Neural cell (in vitro differentiated cells): ENCODE measurements around the gene UBAC2. TPM values are rescaled to one million over a fixed set of nuclear protein-coding genes. Genes with fewer than 3 reads are reported as not detected.

ENCODE experiments used
- H2AFZ ChIP-seq: fragments of 200-600, 300-800 bp; sonication (generic), shearing (Covaris generic); 2 replicates; pipeline ENCODE4 v1.6.0; 2014; ENCODE audit warnings: low read depth, mild to moderate bottlenecking, antibody characterized with exemption, low read length, moderate library complexity
- H3F3A ChIP-seq: fragments of 200-600 bp; shearing (Covaris generic); 2 replicates; pipeline ENCODE4 v1.6.1; 2016; ENCODE audit warnings: mild to moderate bottlenecking, moderate library complexity, mixed read lengths, antibody characterized with exemption, low read length; ENCODE audit not compliant: insufficient read depth, poor library complexity, severe bottlenecking
- H3K27ac ChIP-seq: fragments of 200-600, 300-800 bp; sonication (generic), shearing (Covaris generic); 2 replicates; pipeline ENCODE4 v1.5.1; 2014; ENCODE audit warnings: mild to moderate bottlenecking, low read length, moderate library complexity
- H3K27me3 ChIP-seq: fragments of 300-800, 200-600 bp; sonication (generic), shearing (Covaris generic); 2 replicates; pipeline ENCODE4 v1.6.0; 2014; ENCODE audit warnings: mild to moderate bottlenecking, low read depth, low read length, moderate library complexity; ENCODE audit not compliant: insufficient read depth
- H3K36me3 ChIP-seq: fragments of 300-800, 200-600 bp; sonication (generic), shearing (Covaris generic); 2 replicates; pipeline ENCODE4 v1.5.1; 2014; ENCODE audit warnings: mild to moderate bottlenecking, antibody characterized with exemption, low read length, moderate library complexity; ENCODE audit not compliant: insufficient read depth
- H3K4me2 ChIP-seq: fragments of 300-800, 200-600 bp; sonication (generic), shearing (Covaris generic); 2 replicates; pipeline ENCODE4 v1.6.0; 2014; ENCODE audit warnings: mild to moderate bottlenecking, low read length
- H3K4me3 ChIP-seq: fragments of 300-800, 200-600 bp; sonication (generic), shearing (Covaris generic); 2 replicates; pipeline ENCODE4 v1.5.1; 2014; ENCODE audit warnings: mild to moderate bottlenecking, low read length, moderate library complexity
- H3K79me2 ChIP-seq: fragments of 200-600 bp; shearing (Covaris generic); replicated peaks from 2 replicates; pipeline ENCODE4 v1.6.0; 2014; ENCODE audit warnings: mild to moderate bottlenecking, low read length, moderate library complexity; ENCODE audit not compliant: insufficient read depth
- H3K9ac ChIP-seq: fragments of 300-800, 200-600 bp; sonication (generic), shearing (Covaris generic); 2 replicates; pipeline ENCODE4 v1.6.1; 2016; ENCODE audit warnings: mild to moderate bottlenecking, low read length, mixed read lengths
- H3K9me2 ChIP-seq: fragments of 200-600 bp; shearing (Covaris generic); 2 replicates; pipeline ENCODE4 v1.6.1; 2016; ENCODE audit warnings: mild to moderate bottlenecking, low read length, mixed read lengths; ENCODE audit not compliant: insufficient read depth
- H3K9me3 ChIP-seq: fragments of 200-600, 300-800 bp; sonication (generic), shearing (Covaris generic); 2 replicates; pipeline ENCODE4 v1.6.1; 2016; ENCODE audit warnings: mild to moderate bottlenecking, mixed run types, low read length, moderate library complexity, mixed read lengths
- H4K20me1 ChIP-seq: fragments of 200-600 bp; shearing (Covaris generic); 2 replicates; pipeline ENCODE4 v1.6.1; 2016; ENCODE audit warnings: mild to moderate bottlenecking, mixed run types; ENCODE audit not compliant: insufficient read depth
- EP300 ChIP-seq: fragments of 450-650 bp; conservative IDR thresholded peaks from 2 replicates; pipeline ENCODE4 v1.6.1; 2014; ENCODE audit warnings: antibody characterized with exemption, mild to moderate bottlenecking, moderate library complexity; ENCODE audit not compliant: poor library complexity, severe bottlenecking
- EZH2 ChIP-seq: fragments of 200-600, 300-800 bp; shearing (Covaris generic), sonication (generic); IDR thresholded peaks from 2 replicates; pipeline ENCODE4 v1.6.1; 2014; ENCODE audit warnings: antibody characterized with exemption, low read length, borderline replicate concordance, mild to moderate bottlenecking; ENCODE audit not compliant: insufficient read depth, poor library complexity, severe bottlenecking
- MXI1 ChIP-seq: fragments of 450-650 bp; conservative IDR thresholded peaks from 2 replicates; pipeline ENCODE4 v1.6.1; 2014; ENCODE audit warnings: antibody characterized with exemption, mild to moderate bottlenecking; ENCODE audit not compliant: poor library complexity, severe bottlenecking
- POLR2AphosphoS5 ChIP-seq: IDR thresholded peaks from 2 replicates; pipeline ENCODE4 v1.6.1; 2012
- RAD21 ChIP-seq: fragments of 450-650 bp; conservative IDR thresholded peaks from 2 replicates; pipeline ENCODE4 v1.6.1; 2014; ENCODE audit warnings: antibody characterized with exemption, mild to moderate bottlenecking, moderate library complexity
- SMC3 ChIP-seq: fragments of 450-650 bp; conservative IDR thresholded peaks from 2 replicates; pipeline ENCODE4 v1.6.1; 2014; ENCODE audit warnings: antibody characterized with exemption, mild to moderate bottlenecking, moderate library complexity; ENCODE audit not compliant: poor library complexity
- TAF1 ChIP-seq: IDR thresholded peaks from 2 replicates; pipeline ENCODE4 v1.6.1; 2012; ENCODE audit warnings: low read depth
- polyA plus RNA-seq: library from polyadenylated mRNA; depleted of rRNA; stranded (reverse); fragments of >200 nt; gene quantifications from 2 replicates; pipeline ENCODE4 v1.2.3, GENCODE V29; 2014
- TF ChIP-seq, protein P1 (sequence below): IDR thresholded peaks from 2 replicates; pipeline ENCODE4 v1.6.1; 2012; ENCODE audit warnings: borderline replicate concordance
- TF ChIP-seq, protein P2 (sequence below): fragments of 450-650 bp; IDR thresholded peaks from 2 replicates; pipeline ENCODE4 v1.5.1; 2014; ENCODE audit warnings: antibody characterized with exemption, mild to moderate bottlenecking, moderate library complexity; ENCODE audit not compliant: poor library complexity, severe bottlenecking

The UBAC2 gene
- polyA plus RNA-seq, 1 donor from 2014 or later: 56.9 TPM

DNA sequence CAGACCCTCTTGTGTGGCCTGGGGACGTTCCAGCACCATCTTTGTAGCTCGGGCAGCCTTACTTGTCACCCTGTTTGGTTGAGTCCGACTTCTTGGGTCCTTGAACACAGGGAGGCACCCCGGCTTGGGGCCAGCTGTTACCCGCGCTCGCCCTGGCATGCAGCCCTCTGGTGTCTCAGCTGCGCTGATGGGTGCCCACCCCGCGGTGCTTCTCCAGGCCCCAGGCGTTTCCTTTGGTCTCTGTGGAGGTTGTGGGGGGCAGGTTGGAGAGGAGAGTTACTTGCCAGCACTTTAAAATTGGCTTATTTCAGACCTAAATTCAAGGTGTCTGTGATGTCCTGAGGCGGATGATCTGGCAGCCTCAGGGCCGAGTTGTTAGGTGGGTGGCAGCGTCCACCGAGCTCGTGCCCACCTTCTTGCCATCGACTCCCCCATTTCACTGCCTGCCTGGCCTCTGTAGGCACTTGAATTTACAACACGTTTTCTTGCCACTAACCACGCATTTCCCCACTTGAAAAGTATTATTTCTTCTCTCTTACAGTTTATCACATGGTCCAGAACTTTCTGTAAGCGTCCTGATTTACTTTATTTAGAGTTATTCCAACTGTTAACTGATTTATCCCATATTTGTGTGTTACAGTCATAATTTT lies 16.9 kb downstream of the UBAC2 start:
- Histone ChIP-seq H2AFZ (no peak overlapping the region), H3K9me3 (peaks cover 1% of the 10 kb centered on the region), H3F3A (no peaks in the 10 kb centered on the region), H3K4me2 (no peak overlapping the region), H3K4me3 (no peak overlapping the region), H3K79me2 (peaks cover 34% of the 10 kb centered on the region), H3K9me2 (no peaks in the 10 kb centered on the region), H3K36me3 (no peaks in the 10 kb centered on the region), H3K27me3 (no peaks in the 10 kb centered on the region), H3K9ac (no peak overlapping the region), H3K27ac (no peak overlapping the region), H4K20me1 (no peaks in the 10 kb centered on the region)
- TF ChIP-seq POLR2AphosphoS5: no peak
- TF ChIP-seq TAF1: no peak
- TF ChIP-seq EZH2: no peak
- TF ChIP-seq, protein P1, sequence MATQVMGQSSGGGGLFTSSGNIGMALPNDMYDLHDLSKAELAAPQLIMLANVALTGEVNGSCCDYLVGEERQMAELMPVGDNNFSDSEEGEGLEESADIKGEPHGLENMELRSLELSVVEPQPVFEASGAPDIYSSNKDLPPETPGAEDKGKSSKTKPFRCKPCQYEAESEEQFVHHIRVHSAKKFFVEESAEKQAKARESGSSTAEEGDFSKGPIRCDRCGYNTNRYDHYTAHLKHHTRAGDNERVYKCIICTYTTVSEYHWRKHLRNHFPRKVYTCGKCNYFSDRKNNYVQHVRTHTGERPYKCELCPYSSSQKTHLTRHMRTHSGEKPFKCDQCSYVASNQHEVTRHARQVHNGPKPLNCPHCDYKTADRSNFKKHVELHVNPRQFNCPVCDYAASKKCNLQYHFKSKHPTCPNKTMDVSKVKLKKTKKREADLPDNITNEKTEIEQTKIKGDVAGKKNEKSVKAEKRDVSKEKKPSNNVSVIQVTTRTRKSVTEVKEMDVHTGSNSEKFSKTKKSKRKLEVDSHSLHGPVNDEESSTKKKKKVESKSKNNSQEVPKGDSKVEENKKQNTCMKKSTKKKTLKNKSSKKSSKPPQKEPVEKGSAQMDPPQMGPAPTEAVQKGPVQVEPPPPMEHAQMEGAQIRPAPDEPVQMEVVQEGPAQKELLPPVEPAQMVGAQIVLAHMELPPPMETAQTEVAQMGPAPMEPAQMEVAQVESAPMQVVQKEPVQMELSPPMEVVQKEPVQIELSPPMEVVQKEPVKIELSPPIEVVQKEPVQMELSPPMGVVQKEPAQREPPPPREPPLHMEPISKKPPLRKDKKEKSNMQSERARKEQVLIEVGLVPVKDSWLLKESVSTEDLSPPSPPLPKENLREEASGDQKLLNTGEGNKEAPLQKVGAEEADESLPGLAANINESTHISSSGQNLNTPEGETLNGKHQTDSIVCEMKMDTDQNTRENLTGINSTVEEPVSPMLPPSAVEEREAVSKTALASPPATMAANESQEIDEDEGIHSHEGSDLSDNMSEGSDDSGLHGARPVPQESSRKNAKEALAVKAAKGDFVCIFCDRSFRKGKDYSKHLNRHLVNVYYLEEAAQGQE: no peak
- no peak for TF ChIP-seq RAD21
- TF ChIP-seq, protein P2, sequence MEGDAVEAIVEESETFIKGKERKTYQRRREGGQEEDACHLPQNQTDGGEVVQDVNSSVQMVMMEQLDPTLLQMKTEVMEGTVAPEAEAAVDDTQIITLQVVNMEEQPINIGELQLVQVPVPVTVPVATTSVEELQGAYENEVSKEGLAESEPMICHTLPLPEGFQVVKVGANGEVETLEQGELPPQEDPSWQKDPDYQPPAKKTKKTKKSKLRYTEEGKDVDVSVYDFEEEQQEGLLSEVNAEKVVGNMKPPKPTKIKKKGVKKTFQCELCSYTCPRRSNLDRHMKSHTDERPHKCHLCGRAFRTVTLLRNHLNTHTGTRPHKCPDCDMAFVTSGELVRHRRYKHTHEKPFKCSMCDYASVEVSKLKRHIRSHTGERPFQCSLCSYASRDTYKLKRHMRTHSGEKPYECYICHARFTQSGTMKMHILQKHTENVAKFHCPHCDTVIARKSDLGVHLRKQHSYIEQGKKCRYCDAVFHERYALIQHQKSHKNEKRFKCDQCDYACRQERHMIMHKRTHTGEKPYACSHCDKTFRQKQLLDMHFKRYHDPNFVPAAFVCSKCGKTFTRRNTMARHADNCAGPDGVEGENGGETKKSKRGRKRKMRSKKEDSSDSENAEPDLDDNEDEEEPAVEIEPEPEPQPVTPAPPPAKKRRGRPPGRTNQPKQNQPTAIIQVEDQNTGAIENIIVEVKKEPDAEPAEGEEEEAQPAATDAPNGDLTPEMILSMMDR: no peak
- no peak for TF ChIP-seq MXI1
- TF ChIP-seq SMC3: no peak
- TF ChIP-seq EP300: no peak

DNA sequence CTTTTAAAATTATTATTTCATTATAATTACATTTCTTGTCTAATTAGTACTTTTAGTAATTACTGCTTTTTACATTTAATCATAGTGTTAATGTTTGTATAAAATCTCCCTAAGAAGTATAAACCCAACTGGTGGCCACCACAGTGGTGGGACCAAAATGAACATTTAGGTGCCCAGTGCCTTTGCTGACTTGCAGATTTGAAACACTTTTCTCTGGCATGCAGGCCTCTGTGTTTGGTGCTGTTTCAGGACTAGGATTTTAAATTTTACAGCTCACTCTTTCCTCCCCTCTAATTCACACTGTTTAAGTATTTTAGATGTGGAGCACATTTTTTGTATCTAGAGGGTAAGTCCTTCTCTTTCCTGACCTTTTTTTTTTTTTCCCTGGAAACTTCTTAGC lies 17.5 kb downstream of the UBAC2 start:
- Histone ChIP-seq H3K4me3 (no peak overlapping the region), H3K9me3 (peaks cover 2% of the 10 kb centered on the region), H3K4me2 (no peak overlapping the region), H4K20me1 (no peaks in the 10 kb centered on the region), H2AFZ (no peak overlapping the region), H3K27ac (no peak overlapping the region), H3K9me2 (no peaks in the 10 kb centered on the region), H3K9ac (no peak overlapping the region), H3F3A (no peaks in the 10 kb centered on the region), H3K36me3 (no peaks in the 10 kb centered on the region), H3K27me3 (no peaks in the 10 kb centered on the region), H3K79me2 (peaks cover 39% of the 10 kb centered on the region)
- TF ChIP-seq MXI1 (no peak), EP300 (no peak), RAD21 (no peak)
- TF ChIP-seq, protein P2: no peak
